K562 (cell line): Measurements from ENCODE around the gene ATXN1. TPM values are rescaled to one million over a fixed set of nuclear protein-coding genes. Genes with fewer than 3 reads are reported as not detected.

Experiments used
- ATAC-seq: fragments of 200-7000 bp; cut with Tn5 transposase; 3 replicates; pipeline ENCODE4 v1.9.1; 2020; ENCODE audit warnings: moderate library complexity
- BruUV-seq: library from RNA; stranded (reverse); fragments of 400-500 nt; replicated peaks from 2 replicates; lab custom pipeline; 2021; lab: Mats Ljungman, UMichigan
- CTCF ChIA-PET: fragments of 300-600 bp; formaldehyde crosslinking; extraction: SDS; loops from one replicate; lab custom pipeline; 2021; ENCODE audit warnings: low intra/inter-chr PET ratio; lab: Yijun Ruan, JAX
- POLR2A ChIA-PET: fragments of 300-600, 350-650 bp; sonication (Branson Sonifier 250); formaldehyde crosslinking; extraction: SDS; loops from one replicate; lab custom pipeline; 2021; ENCODE audit warnings: antibody characterized with exemption, inconsistent platforms; lab: Yijun Ruan, JAX
- DNase-seq, 4 experiments: peaks; one replicate each; pipeline versions ENCODE4 v3.0.0 to v3.0.0-alpha.2; 2011 to 2018; ENCODE audit warnings: low spot score in 3 of 4, mixed read lengths in 3 of 4; ENCODE audit errors: extremely low read depth in 1 of 4
- FAIRE-seq: peaks from 2 replicates; lab custom pipeline; 2011; peaks lifted over from hg19 to GRCh38; lab: Jason Lieb, UNC
- H2AFZ ChIP-seq: 2 replicates; pipeline ENCODE4 v1.6.0; 2011; ENCODE audit warnings: low read depth, low read length, control low read depth, inconsistent platforms
- H3K27ac ChIP-seq: fragments of 200-600 bp; 3 replicates; pipeline ENCODE4 v1.8.0; 2011; ENCODE audit warnings: low read depth, mild to moderate bottlenecking, control low read depth, inconsistent platforms, low read length, moderate library complexity, mixed read lengths; ENCODE audit errors: extremely low read depth
- H3K27me3 ChIP-seq, 2 experiments: fragments of 300-600 bp in 1 of 2; 2 replicates in 1 of 2; 3 replicates in 1 of 2; pipeline versions ENCODE4 v1.6.0 to v1.8.0; 2011; ENCODE audit warnings: inconsistent platforms in 2 of 2, low read length in 2 of 2, mild to moderate bottlenecking in 1 of 2, mixed read lengths in 1 of 2, moderate library complexity in 1 of 2; ENCODE audit not compliant: control insufficient read depth in 2 of 2, insufficient read depth in 2 of 2
- H3K36me3 ChIP-seq: fragments of 300-600 bp; 3 replicates; pipeline ENCODE4 v1.8.0; 2011; ENCODE audit warnings: mild to moderate bottlenecking, low read length, inconsistent platforms; ENCODE audit not compliant: control insufficient read depth, insufficient read depth
- H3K4me1 ChIP-seq, 2 experiments: fragments of 200-600 bp in 1 of 2; replicated peaks in 1 of 2; 2 replicates in 1 of 2; 3 replicates in 1 of 2; pipeline versions ENCODE4 v1.5.1 to v1.8.0; 2011; ENCODE audit warnings: inconsistent platforms in 2 of 2, low read length in 2 of 2, mild to moderate bottlenecking in 1 of 2, mixed read lengths in 1 of 2, moderate library complexity in 1 of 2; ENCODE audit not compliant: control insufficient read depth in 2 of 2, insufficient read depth in 2 of 2
- H3K4me2 ChIP-seq: 2 replicates; pipeline ENCODE4 v1.6.1; 2011; ENCODE audit warnings: low read length, control low read depth, inconsistent platforms, mixed read lengths; ENCODE audit not compliant: insufficient read depth
- H3K4me3 ChIP-seq: fragments of 200-600 bp; sonication (generic), shearing (Covaris generic); 2 replicates; pipeline ENCODE4 v1.5.1; 2016; ENCODE audit warnings: control low read depth, inconsistent platforms
- H3K79me2 ChIP-seq: fragments of 200-600 bp; 3 replicates; pipeline ENCODE4 v1.8.0; 2011; ENCODE audit warnings: low read length, inconsistent platforms; ENCODE audit not compliant: control insufficient read depth, insufficient read depth
- H3K9ac ChIP-seq, 2 experiments: 2 replicates each; pipeline versions ENCODE4 v1.6.0 to v1.6.1; 2011; ENCODE audit warnings: low read depth in 2 of 2, low read length in 2 of 2, control low read depth in 1 of 2, inconsistent platforms in 1 of 2, mild to moderate bottlenecking in 1 of 2, mixed read lengths in 1 of 2; ENCODE audit not compliant: insufficient read depth in 1 of 2
- H3K9me1 ChIP-seq: one replicate; pipeline ENCODE4 v1.6.0; 2011; ENCODE audit warnings: inconsistent platforms, mild to moderate bottlenecking, low read length, moderate library complexity; ENCODE audit not compliant: control insufficient read depth, insufficient read depth
- H3K9me3 ChIP-seq: replicated peaks from 2 replicates; pipeline ENCODE4 v1.5.1; 2011; ENCODE audit warnings: low read depth, low read length, inconsistent platforms; ENCODE audit not compliant: control insufficient read depth, insufficient read depth
- H4K20me1 ChIP-seq: replicated peaks from 2 replicates; pipeline ENCODE4 v1.6.1; 2011; ENCODE audit warnings: low read length, inconsistent platforms, mixed read lengths; ENCODE audit not compliant: control insufficient read depth, insufficient read depth
- E2F4 ChIP-seq: sonication (generic); formaldehyde crosslinking; IDR thresholded peaks from 2 replicates; pipeline ENCODE4 v1.8.0; 2022; ENCODE audit warnings: mild to moderate bottlenecking, low read depth, missing genetic modification reagents
- ILK ChIP-seq: fragments of 450-650 bp; IDR thresholded peaks from 2 replicates; pipeline ENCODE4 v1.6.1; 2016; ENCODE audit warnings: missing genetic modification characterization, low read depth, mild to moderate bottlenecking, missing compliant biosample characterization, moderate library complexity, borderline replicate concordance
- MAX ChIP-seq: sonication (generic); formaldehyde crosslinking; IDR thresholded peaks from 2 replicates; pipeline ENCODE4 v1.9.0; 2022; ENCODE audit warnings: mild to moderate bottlenecking, missing genetic modification reagents
- TARDBP ChIP-seq: fragments of 450-650 bp; IDR thresholded peaks from 2 replicates; pipeline ENCODE4 v1.6.1; 2016
- ZNF175 ChIP-seq: fragments of 200-800 bp; sonication (Bioruptor generic); IDR thresholded peaks from 2 replicates; pipeline ENCODE4 v1.6.1; 2016; ENCODE audit warnings: low read depth, mild to moderate bottlenecking, missing genetic modification characterization, missing compliant biosample characterization
- ZNF511 ChIP-seq: sonication (generic); formaldehyde crosslinking; IDR thresholded peaks from 2 replicates; pipeline ENCODE4 v1.8.0; 2022; ENCODE audit warnings: mild to moderate bottlenecking, missing genetic modification reagents
- WGBS: fragments of 100-300 bp; shearing (Covaris generic); methylation state at CpG from one replicate; pipeline ENCODE4 v1.1.6; 2016; ENCODE audit warnings: low coverage, mixed read lengths; ENCODE audit not compliant: insufficient coverage; ENCODE audit errors: missing lambda C conversion rate; 5-methylcytosine and 5-hydroxymethylcytosine counted together
- in situ Hi-C: fragments of 300-500 bp; cut with MboI; formaldehyde crosslinking; loops from 4 replicates; pipeline ENCODE4 v1.15.0; 2018; ENCODE audit warnings: inconsistent platforms, mixed read lengths
- intact Hi-C: fragments of 100-400 bp; cut with micrococcal nuclease; formaldehyde crosslinking; loops from 2 replicates; pipeline ENCODE4 v1.14.2; 2022
- polyA plus RNA-seq, 8 experiments: library from polyadenylated mRNA; depleted of rRNA in 4 of 8; stranded (reverse) in 5 of 8; unstranded in 3 of 8; fragments of >200 nt; fragmentation: Nextera tagmentation in 2 of 8; fragmentation: Illumina TruSeq in 1 of 8; extraction: Ambion mirVana in 2 of 8; extraction: Trizol in 1 of 8; gene quantifications; 2 replicates each; pipeline versions ENCODE4 v1.2.1 to v1.2.3, GENCODE V29; 2011 to 2014; ENCODE audit warnings: inconsistent platforms in 1 of 8, missing spikeins in 1 of 8
- total RNA-seq, 7 experiments: library from RNA; depleted of rRNA in 6 of 7; stranded (reverse); fragments of >200 nt in 6 of 7; fragmentation: Illumina TruSeq in 2 of 7; extraction: Trizol in 2 of 7; gene quantifications; 2 replicates each; pipeline versions ENCODE4 v1.2.1 to v1.2.3, GENCODE V29; 2011 to 2021; ENCODE audit warnings: low replicate concordance in 1 of 7

Gene ATXN1
- total and polyA plus RNA-seq, 9 of the 15 experiments (the other 6 are each of a cell fraction or from before 2014, with no cell fraction given): under 0.01 to 1.2 (median 0.58) TPM

GRCh38 chr6:16425881-16426615, 335.2 kb downstream of the ATXN1 start:
- ChIA-PET POLR2A (no interaction called here), CTCF (no interaction called here)

GRCh38 chr6:16421462-16421960, 339.7 kb downstream of the ATXN1 start:
- Histone ChIP-seq H4K20me1 (no peaks in the 10 kb centered on the region), H3K9me1 (no peaks in the 10 kb centered on the region), H3K4me2 (no peak overlapping the region), H3K9ac (no peak overlapping the region), H3K4me3 (no peak overlapping the region), H3K27me3 (peaks cover 32 to 38% of the 10 kb centered on the region in 2 experiments), H3K27ac (no peak overlapping the region), H3K79me2 (no peaks in the 10 kb centered on the region), H3K4me1 (no peaks in the 10 kb centered on the region), H2AFZ (no peak overlapping the region), H3K9me3 (no peaks in the 10 kb centered on the region), H3K36me3 (no peaks in the 10 kb centered on the region)
- DNase-seq (no peak), ATAC-seq (no peak), FAIRE-seq (no peak)
- TF ChIP-seq ZNF175 (CRISPR knock-in tag) (no peak), E2F4 (no peak), ZNF511 (CRISPR knock-in tag) (no peak)
- no TSS peak for BruUV-seq
- intact Hi-C loops (no loop called here), in situ Hi-C loops (no loop called here)
- ChIA-PET POLR2A (interaction anchor here (1.1 to 1.7 kb wide), 2 partner anchors 12 to 64 kb away, joined by 3 to 5 read pairs; no protein-coding TSS in a partner anchor), CTCF (no interaction called here)
- WGBS: 0% methylated on average over 5 of the region's 6 CpGs

More at GRCh38 chr6:16425881-16426615, 335.2 kb downstream of the ATXN1 start:
- WGBS: under 1% methylated on average over 4 of the region's 4 CpGs
- BruUV-seq: no TSS peak
- Histone ChIP-seq H3K4me3 (no peak overlapping the region), H3K4me2 (no peak overlapping the region), H3K79me2 (no peaks in the 10 kb centered on the region), H3K36me3 (no peaks in the 10 kb centered on the region), H3K9me1 (no peaks in the 10 kb centered on the region), H3K9ac (no peak overlapping the region), H3K27me3 (peaks cover 49 to 58% of the 10 kb centered on the region in 2 experiments), H3K9me3 (no peaks in the 10 kb centered on the region), H3K27ac (no peak overlapping the region), H4K20me1 (no peaks in the 10 kb centered on the region), H3K4me1 (no peaks in the 10 kb centered on the region), H2AFZ (no peak overlapping the region)
- TF ChIP-seq MAX (CRISPR knock-in tag) (no peak), TARDBP (no peak), ILK (tag) (no peak)
- in situ Hi-C loops: no loop called here
- no peak for FAIRE-seq
- no peak for ATAC-seq
- DNase-seq: no peak
- intact Hi-C loops: no loop called here
